ENCODE results near the gene DDX1.

GRCh38 chr2:15672961-15673918 is 81.6 kb downstream of the DDX1 start:
- TF ChIP-seq, protein P1, sequence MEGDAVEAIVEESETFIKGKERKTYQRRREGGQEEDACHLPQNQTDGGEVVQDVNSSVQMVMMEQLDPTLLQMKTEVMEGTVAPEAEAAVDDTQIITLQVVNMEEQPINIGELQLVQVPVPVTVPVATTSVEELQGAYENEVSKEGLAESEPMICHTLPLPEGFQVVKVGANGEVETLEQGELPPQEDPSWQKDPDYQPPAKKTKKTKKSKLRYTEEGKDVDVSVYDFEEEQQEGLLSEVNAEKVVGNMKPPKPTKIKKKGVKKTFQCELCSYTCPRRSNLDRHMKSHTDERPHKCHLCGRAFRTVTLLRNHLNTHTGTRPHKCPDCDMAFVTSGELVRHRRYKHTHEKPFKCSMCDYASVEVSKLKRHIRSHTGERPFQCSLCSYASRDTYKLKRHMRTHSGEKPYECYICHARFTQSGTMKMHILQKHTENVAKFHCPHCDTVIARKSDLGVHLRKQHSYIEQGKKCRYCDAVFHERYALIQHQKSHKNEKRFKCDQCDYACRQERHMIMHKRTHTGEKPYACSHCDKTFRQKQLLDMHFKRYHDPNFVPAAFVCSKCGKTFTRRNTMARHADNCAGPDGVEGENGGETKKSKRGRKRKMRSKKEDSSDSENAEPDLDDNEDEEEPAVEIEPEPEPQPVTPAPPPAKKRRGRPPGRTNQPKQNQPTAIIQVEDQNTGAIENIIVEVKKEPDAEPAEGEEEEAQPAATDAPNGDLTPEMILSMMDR (IDR thresholded peaks at IDR 0.05): no peak
- TF ChIP-seq ZFX (IDR thresholded peaks at IDR 0.05; ENCODE audit: borderline replicate concordance): no peak
